ENCODE results near the gene HIVEP1. TPM values are rescaled to one million over a fixed set of nuclear protein-coding genes. Genes with fewer than 3 reads are reported as not detected.

The HIVEP1 gene
- total RNA-seq, 1 donor from 2014 or later, result 21.5 TPM

DNA sequence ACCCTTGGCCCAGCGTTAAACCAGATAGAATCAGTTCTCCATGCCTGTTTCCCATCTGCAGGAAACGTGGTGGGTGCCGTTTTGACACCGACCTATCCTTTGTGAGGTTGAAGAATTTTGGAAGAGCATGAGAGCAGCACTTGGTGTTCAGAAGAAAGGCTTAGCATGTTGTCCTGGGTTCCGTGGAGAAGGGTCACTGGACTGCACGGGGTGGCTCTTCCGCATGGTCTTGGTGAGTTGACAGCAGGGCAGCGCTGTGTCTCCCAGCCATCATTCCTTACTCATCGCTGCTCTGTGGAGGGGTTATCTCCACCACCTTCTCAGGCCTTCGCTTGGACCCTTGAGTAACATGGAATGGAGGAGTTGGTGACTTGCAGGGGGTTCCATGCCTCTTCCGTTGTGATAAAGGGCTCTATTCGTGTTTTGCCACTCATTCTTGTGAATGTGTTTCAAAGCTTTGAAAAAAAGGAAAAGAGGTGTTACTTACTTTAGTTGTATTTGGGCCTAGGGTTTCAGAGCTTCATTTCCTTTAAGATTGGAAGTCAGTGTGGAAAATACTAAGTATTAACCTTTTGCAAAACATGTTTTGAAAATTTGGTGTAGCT lies 8.2 kb downstream of the HIVEP1 start:
- no peak overlapping the region for H3K4me3 Mint-ChIP-seq
- H3K27ac Mint-ChIP-seq (ENCODE audit: unreplicated experiment), result no peak overlapping the region
- H3K4me1 Mint-ChIP-seq, result peaks cover 3% of the 10 kb centered on the region
- no peaks in the 10 kb centered on the region for H3K9me3 Mint-ChIP-seq
- no peaks in the 10 kb centered on the region for H3K27me3 Mint-ChIP-seq (ENCODE audit: low read depth)
- H3K36me3 Mint-ChIP-seq (ENCODE audit: low read depth), result peaks cover 29% of the 10 kb centered on the region
- TF ChIP-seq, protein P1, sequence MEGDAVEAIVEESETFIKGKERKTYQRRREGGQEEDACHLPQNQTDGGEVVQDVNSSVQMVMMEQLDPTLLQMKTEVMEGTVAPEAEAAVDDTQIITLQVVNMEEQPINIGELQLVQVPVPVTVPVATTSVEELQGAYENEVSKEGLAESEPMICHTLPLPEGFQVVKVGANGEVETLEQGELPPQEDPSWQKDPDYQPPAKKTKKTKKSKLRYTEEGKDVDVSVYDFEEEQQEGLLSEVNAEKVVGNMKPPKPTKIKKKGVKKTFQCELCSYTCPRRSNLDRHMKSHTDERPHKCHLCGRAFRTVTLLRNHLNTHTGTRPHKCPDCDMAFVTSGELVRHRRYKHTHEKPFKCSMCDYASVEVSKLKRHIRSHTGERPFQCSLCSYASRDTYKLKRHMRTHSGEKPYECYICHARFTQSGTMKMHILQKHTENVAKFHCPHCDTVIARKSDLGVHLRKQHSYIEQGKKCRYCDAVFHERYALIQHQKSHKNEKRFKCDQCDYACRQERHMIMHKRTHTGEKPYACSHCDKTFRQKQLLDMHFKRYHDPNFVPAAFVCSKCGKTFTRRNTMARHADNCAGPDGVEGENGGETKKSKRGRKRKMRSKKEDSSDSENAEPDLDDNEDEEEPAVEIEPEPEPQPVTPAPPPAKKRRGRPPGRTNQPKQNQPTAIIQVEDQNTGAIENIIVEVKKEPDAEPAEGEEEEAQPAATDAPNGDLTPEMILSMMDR (conservative IDR thresholded peaks at IDR 0.05), result no peak
- DNase-seq (ENCODE audit: low read depth, low spot score), result no peak

DNA sequence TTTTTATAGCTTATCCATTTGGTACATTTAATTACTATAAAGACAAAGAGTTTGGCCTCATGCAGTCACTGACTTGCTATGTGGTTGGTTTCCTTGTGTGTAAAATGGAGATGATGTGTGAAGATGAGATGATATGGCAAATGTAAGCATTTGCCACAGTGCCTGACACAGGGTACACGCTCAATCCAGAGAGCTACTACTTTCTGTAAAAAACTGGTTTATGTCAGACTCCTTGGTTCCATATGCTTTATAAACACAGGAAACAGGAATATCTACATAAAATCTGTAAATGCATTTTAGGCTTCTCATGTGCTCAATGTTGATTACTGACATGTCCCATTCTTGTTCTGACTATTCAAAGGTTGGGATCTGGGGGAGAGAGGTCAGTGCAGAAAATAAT lies 10.4 kb downstream of the HIVEP1 start:
- no peaks in the 10 kb centered on the region for H3K9me3 Mint-ChIP-seq
- no peaks in the 10 kb centered on the region for H3K27me3 Mint-ChIP-seq (ENCODE audit: low read depth)
- H3K4me1 Mint-ChIP-seq, result no peaks in the 10 kb centered on the region
- TF ChIP-seq, protein P1 (conservative IDR thresholded peaks at IDR 0.05), result no peak
- H3K4me3 Mint-ChIP-seq, result no peak overlapping the region
- no peak overlapping the region for H3K27ac Mint-ChIP-seq (ENCODE audit: unreplicated experiment)
- no peak for DNase-seq (ENCODE audit: low read depth, low spot score)
- peaks cover 31% of the 10 kb centered on the region for H3K36me3 Mint-ChIP-seq (ENCODE audit: low read depth)

DNA sequence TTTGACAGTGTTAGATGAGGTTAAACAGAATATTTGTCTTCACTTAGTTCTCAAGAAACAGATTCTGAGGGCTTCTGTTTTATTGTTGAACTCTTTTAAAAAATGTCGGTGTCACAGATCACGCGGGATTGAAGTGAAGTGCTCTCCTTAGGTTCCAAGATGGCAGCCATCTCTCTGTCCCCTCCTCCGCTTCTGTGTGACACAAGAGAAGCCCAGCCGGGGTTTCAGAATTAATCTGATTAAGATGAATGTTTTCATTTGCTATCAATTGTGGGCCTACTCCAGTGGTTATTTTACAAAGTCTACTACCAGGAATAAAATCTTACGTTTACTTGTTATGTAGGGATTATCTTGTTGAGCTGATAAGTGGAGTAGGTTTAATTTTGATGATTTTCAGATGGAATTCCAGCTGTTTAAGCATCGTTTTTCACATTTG lies 10.9 kb downstream of the HIVEP1 start:
- Mint-ChIP-seq H3K36me3 (ENCODE audit: low read depth) (peaks cover 34% of the 10 kb centered on the region), H3K9me3 (no peaks in the 10 kb centered on the region), H3K27ac (ENCODE audit: unreplicated experiment) (peak overlapping the region; percentile 4), H3K4me3 (no peak overlapping the region), H3K4me1 (no peaks in the 10 kb centered on the region), H3K27me3 (ENCODE audit: low read depth) (no peaks in the 10 kb centered on the region)
- DNase-seq (ENCODE audit: low read depth, low spot score), result no peak
- TF ChIP-seq, protein P1 (conservative IDR thresholded peaks at IDR 0.05), result no peak

DNA sequence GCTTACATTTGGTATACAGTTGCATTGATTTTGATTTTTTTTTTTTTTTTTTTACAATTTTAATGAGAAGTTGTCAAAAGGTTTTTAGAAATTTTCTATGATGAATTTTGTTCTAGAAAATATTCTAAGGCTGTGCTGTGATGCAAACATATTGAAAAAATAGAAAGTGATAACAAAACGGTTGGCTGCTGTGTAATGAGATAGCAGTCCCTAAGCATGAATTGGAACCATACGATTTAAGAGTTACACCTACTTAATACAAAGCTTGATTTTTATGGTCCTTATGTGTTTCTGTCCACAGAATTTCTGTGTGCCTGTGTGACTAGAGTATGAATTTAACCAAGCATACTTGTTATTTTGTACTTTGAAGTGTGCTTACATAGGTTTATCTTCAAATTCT lies 12.1 kb downstream of the HIVEP1 start:
- Mint-ChIP-seq H3K9me3 (no peaks in the 10 kb centered on the region), H3K4me1 (no peaks in the 10 kb centered on the region), H3K27ac (ENCODE audit: unreplicated experiment) (no peak overlapping the region), H3K4me3 (no peak overlapping the region), H3K27me3 (ENCODE audit: low read depth) (no peaks in the 10 kb centered on the region), H3K36me3 (ENCODE audit: low read depth) (peaks cover 41% of the 10 kb centered on the region)
- TF ChIP-seq, protein P1 (conservative IDR thresholded peaks at IDR 0.05), result no peak
- no peak for DNase-seq (ENCODE audit: low read depth, low spot score)

DNA sequence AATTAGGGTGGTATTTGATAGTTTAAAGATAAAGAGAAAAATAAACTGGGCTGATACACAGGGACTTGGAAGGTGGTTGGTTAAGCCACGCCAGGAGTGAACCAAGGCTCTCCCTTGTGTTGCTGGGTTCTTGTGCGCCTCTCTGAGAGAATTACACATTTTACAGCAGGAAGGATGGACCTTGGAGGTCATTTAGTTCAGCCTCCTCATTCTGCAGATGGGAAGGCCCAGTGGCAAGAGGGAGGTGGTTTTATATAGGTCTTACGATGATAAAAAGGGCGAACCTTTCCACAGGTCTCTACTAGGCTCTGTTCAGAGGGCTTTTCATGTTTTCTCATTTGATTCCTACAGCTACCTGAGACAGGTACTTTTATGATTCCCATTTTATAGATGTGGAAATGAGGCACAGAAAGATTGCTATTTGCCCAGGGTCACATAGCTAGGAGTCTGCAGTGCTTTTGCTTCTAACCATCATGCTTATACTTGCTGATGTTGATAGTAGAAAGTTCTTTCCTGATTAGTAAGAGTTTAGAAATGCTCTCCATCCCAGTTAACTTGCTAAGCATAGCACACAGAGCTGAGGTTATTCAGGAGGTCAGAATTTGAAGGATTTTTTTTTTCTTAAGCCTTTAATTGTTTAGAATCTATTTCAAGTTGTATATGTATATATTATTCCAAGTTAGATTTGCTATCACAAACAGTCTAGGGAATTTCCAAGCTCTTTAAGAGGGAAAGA lies 12.8 kb downstream of the HIVEP1 start:
- H3K4me1 Mint-ChIP-seq, result no peaks in the 10 kb centered on the region
- no peak overlapping the region for H3K27ac Mint-ChIP-seq (ENCODE audit: unreplicated experiment)
- H3K9me3 Mint-ChIP-seq, result peaks cover under 1% of the 10 kb centered on the region

More for the DNA sequence above, 12.8 kb downstream of the HIVEP1 start:
- TF ChIP-seq, protein P1 (conservative IDR thresholded peaks at IDR 0.05), result no peak
- Mint-ChIP-seq H3K27me3 (ENCODE audit: low read depth) (no peaks in the 10 kb centered on the region), H3K36me3 (ENCODE audit: low read depth) (peaks cover 41% of the 10 kb centered on the region), H3K4me3 (no peak overlapping the region)
- DNase-seq (ENCODE audit: low read depth, low spot score), result no peak

Measured in neural crest cell (in vitro differentiated cells).